Fibroblast of lung (primary cell): ENCODE data around the gene GRIA2. TPM values are rescaled to one million over a fixed set of nuclear protein-coding genes. Genes with fewer than 3 reads are reported as not detected.

ENCODE experiments used
- DNase-seq, 2 donors: peaks; one replicate each; pipeline versions ENCODE4 v3.0.0 to v3.0.0-alpha.2; 2010; ENCODE audit warnings: low read depth in 2 of 2
- H2AFZ ChIP-seq: 2 replicates; pipeline ENCODE4 v1.5.1; 2012; ENCODE audit warnings: low read length, control low read depth, inconsistent platforms
- H3K27ac ChIP-seq: 2 replicates; pipeline ENCODE4 v1.5.1; 2011; ENCODE audit warnings: low read length, control low read depth; ENCODE audit not compliant: insufficient read depth
- H3K27me3 ChIP-seq: 2 replicates; pipeline ENCODE4 v1.5.1; 2011; ENCODE audit warnings: mild to moderate bottlenecking, low read length; ENCODE audit not compliant: control insufficient read depth, insufficient read depth
- H3K36me3 ChIP-seq: 2 replicates; pipeline ENCODE4 v1.5.1; 2011; ENCODE audit warnings: low read length; ENCODE audit not compliant: control insufficient read depth, insufficient read depth
- H3K4me1 ChIP-seq: 2 replicates; pipeline ENCODE4 v1.5.1; 2011; ENCODE audit warnings: low read length; ENCODE audit not compliant: control insufficient read depth, insufficient read depth; ENCODE audit errors: extremely low read depth
- H3K4me2 ChIP-seq: 2 replicates; pipeline ENCODE4 v1.5.1; 2011; ENCODE audit warnings: low read length, control low read depth; ENCODE audit not compliant: insufficient read depth; ENCODE audit errors: extremely low read depth
- H3K4me3 ChIP-seq, 4 experiments: fragments of 200-600 bp in 1 of 4; sonication (generic) in 1 of 4; replicated peaks in 1 of 4; 2 replicates each; pipeline ENCODE4 v1.5.1; 2011 to 2016; ENCODE audit warnings: low read length in 4 of 4, low read depth in 3 of 4, mild to moderate bottlenecking in 3 of 4, control low read depth in 2 of 4, inconsistent platforms in 1 of 4, mixed read lengths in 1 of 4; ENCODE audit not compliant: insufficient read depth in 1 of 4; ENCODE audit errors: control extremely low read depth in 1 of 4
- H3K79me2 ChIP-seq: 2 replicates; pipeline ENCODE4 v1.5.1; 2012; ENCODE audit warnings: mild to moderate bottlenecking, low read length, inconsistent platforms; ENCODE audit not compliant: control insufficient read depth, insufficient read depth
- H3K9ac ChIP-seq: 2 replicates; pipeline ENCODE4 v1.5.1; 2011; ENCODE audit warnings: mild to moderate bottlenecking, low read length, control low read depth; ENCODE audit not compliant: insufficient read depth
- H3K9me3 ChIP-seq: 2 replicates; pipeline ENCODE4 v1.5.1; 2012; ENCODE audit warnings: low read depth, low read length; ENCODE audit not compliant: control insufficient read depth, insufficient read depth
- H4K20me1 ChIP-seq: 2 replicates; pipeline ENCODE4 v1.5.1; 2011; ENCODE audit warnings: low read length; ENCODE audit not compliant: control insufficient read depth, insufficient read depth; ENCODE audit errors: extremely low read depth
- EZH2 ChIP-seq: IDR thresholded peaks from 2 replicates; pipeline ENCODE4 v1.5.1; 2012; ENCODE audit warnings: low read length, control low read depth, mild to moderate bottlenecking; ENCODE audit errors: missing control alignments
- polyA plus RNA-seq, 2 donors: library from polyadenylated mRNA; depleted of rRNA in 1 of 2; stranded (reverse) in 1 of 2; unstranded in 1 of 2; fragments of >200 nt; gene quantifications; 2 replicates each; pipeline ENCODE4 v1.2.1, GENCODE V29; 2011 to 2012; ENCODE audit warnings: missing spikeins in 1 of 2
- total RNA-seq: library from RNA; depleted of rRNA; stranded (reverse); fragments of >200 nt; gene quantifications from 2 replicates; pipeline ENCODE4 v1.2.1, GENCODE V29; 2014
- TF ChIP-seq, protein P1 (sequence below), 2 donors: IDR thresholded peaks in 1 of 2; conservative IDR thresholded peaks in 1 of 2; 1 replicate in 1 of 2; 2 replicates in 1 of 2; pipeline ENCODE4 v1.5.1; 2011 to 2012; ENCODE audit warnings: low read length in 2 of 2, control low read depth in 1 of 2, inconsistent platforms in 1 of 2, low read depth in 1 of 2, mild to moderate bottlenecking in 1 of 2

GRIA2 gene
- total and polyA plus RNA-seq, 2 donors (not counting 1 experiment from before 2014, with no cell fraction given) = 0.17 TPM; not detected in 1

DNA sequence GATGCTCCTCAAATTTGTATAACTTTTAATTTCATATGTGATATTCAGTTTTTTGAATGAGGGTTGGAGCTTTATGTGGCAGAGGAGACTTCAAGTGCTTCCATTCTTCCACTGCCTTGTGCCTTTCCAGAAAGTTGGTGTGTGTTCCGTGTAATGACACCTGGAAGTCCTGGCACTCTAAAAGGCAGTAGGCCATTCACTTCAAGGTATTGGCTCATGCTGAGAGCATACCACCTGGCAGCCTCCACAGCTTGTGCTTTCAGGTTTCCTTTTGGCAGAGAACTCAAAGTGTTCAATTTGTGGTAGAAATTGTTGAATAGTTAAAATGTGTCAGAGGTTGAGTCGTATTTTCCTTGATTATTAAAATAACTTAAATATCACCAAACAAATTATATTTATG lies 49.6 kb downstream of the GRIA2 start:
- H3K27ac ChIP-seq = no peak overlapping the region
- no peaks in the 10 kb centered on the region for H4K20me1 ChIP-seq
- no peaks in the 10 kb centered on the region for H3K27me3 ChIP-seq
- no peaks in the 10 kb centered on the region for H3K79me2 ChIP-seq
- no peak overlapping the region for H3K4me3 ChIP-seq
- no peak for DNase-seq
- TF ChIP-seq, protein P1, sequence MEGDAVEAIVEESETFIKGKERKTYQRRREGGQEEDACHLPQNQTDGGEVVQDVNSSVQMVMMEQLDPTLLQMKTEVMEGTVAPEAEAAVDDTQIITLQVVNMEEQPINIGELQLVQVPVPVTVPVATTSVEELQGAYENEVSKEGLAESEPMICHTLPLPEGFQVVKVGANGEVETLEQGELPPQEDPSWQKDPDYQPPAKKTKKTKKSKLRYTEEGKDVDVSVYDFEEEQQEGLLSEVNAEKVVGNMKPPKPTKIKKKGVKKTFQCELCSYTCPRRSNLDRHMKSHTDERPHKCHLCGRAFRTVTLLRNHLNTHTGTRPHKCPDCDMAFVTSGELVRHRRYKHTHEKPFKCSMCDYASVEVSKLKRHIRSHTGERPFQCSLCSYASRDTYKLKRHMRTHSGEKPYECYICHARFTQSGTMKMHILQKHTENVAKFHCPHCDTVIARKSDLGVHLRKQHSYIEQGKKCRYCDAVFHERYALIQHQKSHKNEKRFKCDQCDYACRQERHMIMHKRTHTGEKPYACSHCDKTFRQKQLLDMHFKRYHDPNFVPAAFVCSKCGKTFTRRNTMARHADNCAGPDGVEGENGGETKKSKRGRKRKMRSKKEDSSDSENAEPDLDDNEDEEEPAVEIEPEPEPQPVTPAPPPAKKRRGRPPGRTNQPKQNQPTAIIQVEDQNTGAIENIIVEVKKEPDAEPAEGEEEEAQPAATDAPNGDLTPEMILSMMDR (conservative IDR thresholded peaks at IDR 0.05 in 1 of 2, IDR thresholded peaks at IDR 0.05 in 1 of 2; ENCODE audit: low read depth in 1 of 2, low read length in 2 of 2) = no peak
- TF ChIP-seq EZH2 = no peak
- H3K9ac ChIP-seq = no peak overlapping the region
- no peaks in the 10 kb centered on the region for H3K4me1 ChIP-seq
- no peaks in the 10 kb centered on the region for H3K9me3 ChIP-seq
- no peaks in the 10 kb centered on the region for H3K36me3 ChIP-seq
- H2AFZ ChIP-seq = no peak overlapping the region
- no peak overlapping the region for H3K4me2 ChIP-seq

DNA sequence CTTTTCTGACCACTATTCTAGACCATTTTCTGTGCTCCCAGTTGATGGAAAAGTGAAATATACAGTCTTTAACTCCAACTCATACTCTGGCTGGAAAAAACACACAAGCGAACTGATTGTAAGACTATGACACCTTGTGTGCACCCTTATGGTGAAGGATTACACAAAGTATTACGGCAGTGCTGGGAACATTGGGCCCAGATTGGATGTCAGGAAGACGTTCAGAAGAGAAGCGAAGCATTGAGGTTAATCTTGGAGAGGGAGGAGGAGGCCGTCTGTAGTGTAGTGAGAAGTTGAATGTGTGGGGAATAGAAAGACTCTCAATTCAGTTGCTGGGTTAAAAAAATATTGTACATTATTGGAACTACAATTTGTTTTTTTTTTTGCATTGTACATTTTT lies 50.0 kb downstream of the GRIA2 start:
- H3K4me2 ChIP-seq = no peak overlapping the region
- H2AFZ ChIP-seq = no peak overlapping the region
- no peak overlapping the region for H3K27ac ChIP-seq
- DNase-seq = no peak
- no peak overlapping the region for H3K9ac ChIP-seq
- no peak overlapping the region for H3K4me3 ChIP-seq
- H3K27me3 ChIP-seq = no peaks in the 10 kb centered on the region
- H3K36me3 ChIP-seq = no peaks in the 10 kb centered on the region
- H3K4me1 ChIP-seq = no peaks in the 10 kb centered on the region
- no peaks in the 10 kb centered on the region for H3K9me3 ChIP-seq
- H4K20me1 ChIP-seq = no peaks in the 10 kb centered on the region
- H3K79me2 ChIP-seq = no peaks in the 10 kb centered on the region
- TF ChIP-seq, protein P1 (conservative IDR thresholded peaks at IDR 0.05 in 1 of 2, IDR thresholded peaks at IDR 0.05 in 1 of 2; ENCODE audit: low read depth in 1 of 2, low read length in 2 of 2) = no peak
- TF ChIP-seq EZH2 = no peak

DNA sequence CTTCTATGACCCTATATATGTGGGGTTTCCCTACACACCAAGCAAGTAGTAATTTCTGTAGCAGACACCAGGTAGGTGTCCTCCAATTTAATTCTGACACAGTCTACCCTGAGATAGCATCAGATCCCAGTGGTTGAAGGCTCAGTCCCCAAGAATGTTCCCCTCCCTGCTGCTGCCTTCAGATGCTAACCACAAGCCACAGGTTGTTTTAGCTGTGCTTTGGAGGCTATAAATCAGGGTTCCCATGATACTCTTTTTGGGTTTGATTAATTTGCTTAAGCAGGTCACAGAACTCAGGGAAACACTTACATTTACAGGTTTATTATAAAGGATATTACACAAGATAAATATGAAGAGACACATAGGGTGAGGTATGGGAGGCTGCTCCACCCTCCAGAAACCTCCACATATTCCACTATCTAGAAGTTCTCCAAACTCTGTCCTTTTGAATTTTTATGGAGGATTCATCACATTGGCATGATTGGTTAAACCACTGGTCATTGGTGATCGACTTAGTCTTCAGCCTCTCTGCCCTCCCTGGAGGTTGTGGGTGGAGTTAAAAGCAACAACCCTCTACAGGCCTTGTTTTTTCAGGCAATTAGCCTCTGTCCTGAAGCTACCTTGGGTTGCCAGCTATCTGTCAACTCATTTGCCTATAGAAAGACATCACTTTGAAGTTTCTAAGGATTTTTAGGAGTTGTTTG lies 50.8 kb downstream of the GRIA2 start:
- Histone ChIP-seq H3K4me3 (no peak overlapping the region), H3K4me2 (no peak overlapping the region), H4K20me1 (no peaks in the 10 kb centered on the region), H3K27me3 (no peaks in the 10 kb centered on the region), H2AFZ (no peak overlapping the region), H3K4me1 (no peaks in the 10 kb centered on the region), H3K9ac (no peak overlapping the region), H3K36me3 (no peaks in the 10 kb centered on the region), H3K9me3 (no peaks in the 10 kb centered on the region), H3K27ac (no peak overlapping the region), H3K79me2 (no peaks in the 10 kb centered on the region)
- DNase-seq = peak in 1 of 2 donors; percentile 80
- no peak for TF ChIP-seq EZH2
- TF ChIP-seq, protein P1 (conservative IDR thresholded peaks at IDR 0.05 in 1 of 2, IDR thresholded peaks at IDR 0.05 in 1 of 2; ENCODE audit: low read depth in 1 of 2, low read length in 2 of 2) = no peak
